Panc1 (cell line): ENCODE results near the gene CHST13. TPM values are rescaled to one million over a fixed set of nuclear protein-coding genes. Genes with fewer than 3 reads are reported as not detected.

Experiments
- ATAC-seq: fragments of 200-7000 bp; cut with Tn5 transposase; 2 replicates; pipeline ENCODE4 v1.9.1; 2020; ENCODE audit warnings: mild to moderate bottlenecking, moderate library complexity
- BruUV-seq: library from RNA; stranded (reverse); fragments of 400-500 nt; replicated peaks from 2 replicates; lab custom pipeline; 2021; lab: Mats Ljungman, UMichigan
- CTCF ChIA-PET: fragments of 300-600 bp; sonication (Branson Sonifier 250); formaldehyde crosslinking; loops from one replicate; lab custom pipeline; 2022; ENCODE audit warnings: antibody characterized with exemption; lab: Charles Lee
- POLR2A ChIA-PET: fragments of 300-600 bp; sonication (Branson Sonifier 250); formaldehyde crosslinking; loops from one replicate; lab custom pipeline; 2022; ENCODE audit warnings: antibody characterized with exemption; lab: Charles Lee
- DNase-seq: peaks from one replicate; pipeline ENCODE4 v3.0.0-alpha.2; 2010; ENCODE audit warnings: low read depth, low spot score
- H3K27ac ChIP-seq: 2 replicates; pipeline ENCODE4 v1.5.1; 2011; ENCODE audit warnings: mild to moderate bottlenecking, low read length, inconsistent platforms
- H3K27me3 ChIP-seq: fragments of 200-500 bp; sonication (Bioruptor generic); 2 replicates; pipeline ENCODE4 v1.6.0; 2014; ENCODE audit warnings: low read length, inconsistent platforms; ENCODE audit not compliant: control insufficient read depth, insufficient read depth
- H3K36me3 ChIP-seq: fragments of 200-500 bp; sonication (Bioruptor generic); 2 replicates; pipeline ENCODE4 v1.5.1; 2014; ENCODE audit warnings: inconsistent platforms, mild to moderate bottlenecking, low read length, moderate library complexity; ENCODE audit not compliant: control insufficient read depth, insufficient read depth
- H3K4me1 ChIP-seq: 2 replicates; pipeline ENCODE4 v1.5.1; 2011; ENCODE audit warnings: inconsistent platforms, mild to moderate bottlenecking, low read length, moderate library complexity; ENCODE audit not compliant: control insufficient read depth, insufficient read depth
- H3K4me3 ChIP-seq, 2 experiments: 2 replicates each; pipeline ENCODE4 v1.5.1; 2011 to 2012; ENCODE audit warnings: low read depth in 2 of 2, low read length in 2 of 2, mild to moderate bottlenecking in 2 of 2, inconsistent platforms in 1 of 2, moderate library complexity in 1 of 2
- H3K9me3 ChIP-seq: fragments of 200-500 bp; sonication (Bioruptor generic); 2 replicates; pipeline ENCODE4 v1.5.1; 2014; ENCODE audit warnings: low read depth, mild to moderate bottlenecking, inconsistent platforms, low read length, moderate library complexity; ENCODE audit not compliant: control insufficient read depth, insufficient read depth
- CTCF ChIP-seq: fragments of 450-650 bp; IDR thresholded peaks from 2 replicates; pipeline ENCODE4 v1.5.1; 2017; ENCODE audit warnings: mild to moderate bottlenecking
- POLR2AphosphoS5 ChIP-seq: IDR thresholded peaks from 2 replicates; pipeline ENCODE4 v1.6.1; 2012; ENCODE audit warnings: mild to moderate bottlenecking, low read depth, low read length, moderate library complexity
- REST ChIP-seq, 2 experiments: IDR thresholded peaks; 2 replicates each; pipeline ENCODE4 v1.6.1; 2011 to 2012; ENCODE audit warnings: low read depth in 2 of 2, control low read depth in 1 of 2, low read length in 1 of 2, mild to moderate bottlenecking in 1 of 2, moderate library complexity in 1 of 2; ENCODE audit not compliant: insufficient read depth in 1 of 2
- SIN3A ChIP-seq: IDR thresholded peaks from 2 replicates; pipeline ENCODE4 v1.6.1; 2012; ENCODE audit warnings: low read depth, mild to moderate bottlenecking, low read length, moderate library complexity, borderline replicate concordance; ENCODE audit not compliant: insufficient read depth
- TCF7L2 ChIP-seq: IDR thresholded peaks from 2 replicates; pipeline ENCODE4 v1.6.1; 2011; ENCODE audit warnings: mild to moderate bottlenecking, low read depth, low read length, inconsistent platforms
- in situ Hi-C: cut with HindIII; loops from 2 replicates; pipeline ENCODE4 v1.10.0; 2016; ENCODE audit warnings: low sequenced_read_pairs, low pct_unique_long_range_greater_than_20kb
- intact Hi-C: fragments of 100-400 bp; cut with micrococcal nuclease; formaldehyde crosslinking; loops from one replicate; pipeline ENCODE4 v1.10.0; 2022; ENCODE audit not compliant: unreplicated experiment
- total RNA-seq: library from RNA; stranded (reverse); gene quantifications from one replicate; pipeline ENCODE4 v1.2.1, GENCODE V29; 2021; ENCODE audit not compliant: unreplicated experiment

Gene CHST13
- total RNA-seq, 1 experiment from 2014 or later, result 0.64 TPM

- in situ Hi-C loops, result no loop called here
- BruUV-seq, result no TSS peak
- no peak for ATAC-seq
These were observed 33.3 kb upstream of the CHST13 start for GRCh38 chr3:126490619-126491018.

GRCh38 chr3:126491221-126492013 lies 32.5 kb upstream of the CHST13 start:
- H3K27me3 ChIP-seq, result no peaks in the 10 kb centered on the region
- TF ChIP-seq REST (IDR thresholded peaks at IDR 0.05; ENCODE audit: insufficient read depth in 1 of 2, low read depth in 2 of 2, low read length in 1 of 2), result no peak
- TF ChIP-seq TCF7L2, result no peak
- no peak for TF ChIP-seq CTCF
- TF ChIP-seq SIN3A, result no peak
- no peak for TF ChIP-seq POLR2AphosphoS5
- no peak overlapping the region for H3K4me3 ChIP-seq
- BruUV-seq, result no TSS peak
- ATAC-seq, result no peak
- H3K9me3 ChIP-seq, result no peaks in the 10 kb centered on the region
- H3K36me3 ChIP-seq, result no peaks in the 10 kb centered on the region
- H3K4me1 ChIP-seq, result peaks cover 3% of the 10 kb centered on the region; the same call in 1 of the 2 replicates
- POLR2A ChIA-PET, result interaction anchor here (0.7 kb wide), 1 partner anchor 1155 kb away, joined by 7 read pairs; no protein-coding TSS in a partner anchor
- DNase-seq, result no peak
- H3K27ac ChIP-seq, result no peak overlapping the region
- in situ Hi-C loops (no loop called here), intact Hi-C loops (no loop called here)
- CTCF ChIA-PET, result no interaction called here

More at GRCh38 chr3:126490619-126491018, 33.3 kb upstream of the CHST13 start:
- intact Hi-C loops, result no loop called here
- Histone ChIP-seq H3K36me3 (no peaks in the 10 kb centered on the region), H3K9me3 (no peaks in the 10 kb centered on the region), H3K27me3 (no peaks in the 10 kb centered on the region), H3K27ac (no peak overlapping the region), H3K4me3 (no peak overlapping the region), H3K4me1 (peaks cover 3% of the 10 kb centered on the region; the same call in 1 of the 2 replicates)
- CTCF ChIA-PET, result no interaction called here
- TF ChIP-seq TCF7L2, result no peak
- no peak for TF ChIP-seq SIN3A
- TF ChIP-seq POLR2AphosphoS5, result no peak
- TF ChIP-seq CTCF, result no peak
- no peak for TF ChIP-seq REST (IDR thresholded peaks at IDR 0.05; ENCODE audit: insufficient read depth in 1 of 2, low read depth in 2 of 2, low read length in 1 of 2)
- DNase-seq, result no peak
- POLR2A ChIA-PET, result no interaction called here
